Right atrium auricular region (tissue), 2 donors: ENCODE results near the gene NPC1. TPM values are rescaled to one million over a fixed set of nuclear protein-coding genes. Genes with fewer than 3 reads are reported as not detected.
A peak's percentile ranks its signal among the peaks of the same experiment; 100 is the strongest.

Experiments
- DNase-seq: peaks from one replicate; pipeline ENCODE4 v3.0.0-alpha.2; 2019; ENCODE audit warnings: low spot score
- H3K27ac ChIP-seq, 2 donors: fragments of 200-600 bp; sonication (generic); 1 replicate in 1 of 2; 2 replicates in 1 of 2; pipeline ENCODE4 v1.5.1; 2016 to 2019
- H3K27me3 ChIP-seq, 2 donors: fragments of 200-600 bp; sonication (generic); one replicate each; pipeline versions ENCODE4 v1.5.1 to v1.6.0; 2017 to 2019
- H3K36me3 ChIP-seq: fragments of 200-600 bp; sonication (generic); one replicate; pipeline ENCODE4 v1.5.1; 2016
- H3K4me1 ChIP-seq, 2 donors: fragments of 200-600 bp; sonication (generic); one replicate each; pipeline versions ENCODE4 v1.5.1 to v1.6.0; 2017 to 2019
- H3K4me3 ChIP-seq, 2 donors: fragments of 200-600 bp; sonication (generic); 1 replicate in 1 of 2; 2 replicates in 1 of 2; pipeline ENCODE4 v1.5.1; 2017 to 2019; ENCODE audit warnings: mild to moderate bottlenecking in 1 of 2, moderate library complexity in 1 of 2
- H3K9me3 ChIP-seq, 2 donors: fragments of 200-600 bp; sonication (generic); one replicate each; pipeline ENCODE4 v1.5.1; 2019
- CTCF ChIP-seq, 2 donors: fragments of 200-600 bp; sonication (generic); IDR thresholded peaks; one replicate each; pipeline ENCODE4 v1.5.1; 2019; ENCODE audit warnings: antibody characterized with exemption in 2 of 2
- total RNA-seq, 2 donors: library from RNA; depleted of rRNA; stranded (reverse); fragments of >200 nt; gene quantifications; one replicate each; pipeline ENCODE4 v1.1.0, GENCODE V29; 2016

NPC1 gene
- total RNA-seq, 2 donors from 2014 or later = 16.2 to 26.4 TPM

- Histone ChIP-seq H3K9me3 (no peaks in the 10 kb centered on the region), H3K4me3 (peak overlapping the region; percentile 77 to 87), H3K27ac (peak overlapping the region; percentile 99 to 100), H3K36me3 (no peaks in the 10 kb centered on the region), H3K4me1 (peaks cover 0 to 33% of the 10 kb centered on the region in 2 donors), H3K27me3 (no peaks in the 10 kb centered on the region)
- TF ChIP-seq CTCF (IDR thresholded peaks at IDR 0.05) = no peak
- no peak for DNase-seq
Observed at GRCh38 chr18:23585007-23585871, 1.1 kb downstream of the NPC1 start.

DNA sequence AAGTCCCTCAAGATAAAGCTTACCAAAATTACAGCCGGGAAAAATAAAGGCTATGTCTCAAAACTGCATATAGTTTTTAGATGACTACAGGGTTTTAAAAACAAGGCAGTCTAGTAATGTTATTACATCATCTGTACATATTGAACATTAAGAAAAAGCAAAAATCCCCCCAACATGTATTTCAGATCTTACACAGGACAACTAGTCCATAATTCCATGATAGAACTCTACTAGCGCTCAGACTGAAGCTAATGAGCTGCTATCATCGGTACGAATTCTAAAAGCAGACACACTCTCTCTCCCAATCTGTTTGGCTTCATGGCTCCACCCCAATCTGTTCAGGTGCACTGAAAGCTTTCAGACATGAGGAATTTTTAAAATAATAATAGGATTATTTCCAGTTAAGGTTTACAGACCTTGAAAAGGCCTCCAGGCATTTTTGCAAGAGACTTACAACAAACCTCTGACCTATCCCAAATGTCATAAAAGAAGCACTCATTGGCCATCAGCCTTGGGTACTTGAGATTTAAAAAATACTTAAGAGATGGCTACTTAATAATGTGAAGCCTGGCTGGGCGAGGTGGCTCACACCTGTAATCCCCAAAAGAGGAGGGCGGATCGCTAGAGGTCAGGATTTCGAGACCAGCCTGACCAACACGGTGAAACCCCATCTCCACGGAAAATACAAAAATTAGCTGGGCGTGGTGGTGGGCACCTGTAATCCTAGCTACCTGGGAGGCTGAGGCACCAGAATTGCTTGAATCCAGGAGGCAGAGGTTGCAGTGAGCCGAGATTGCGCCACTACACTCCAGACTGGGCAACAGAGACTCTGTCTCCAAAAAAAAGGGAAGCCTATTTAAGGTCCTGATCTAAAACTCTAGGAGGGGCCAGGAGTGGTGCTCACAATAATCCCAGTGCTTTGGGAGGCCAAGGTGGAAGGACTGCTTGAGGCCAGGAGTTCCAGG is 2.0 kb downstream of the NPC1 start:
- H3K9me3 ChIP-seq = no peaks in the 10 kb centered on the region
- peak overlapping the region in 1 of 2 donors; percentile 100 for H3K27ac ChIP-seq
- H3K36me3 ChIP-seq = no peaks in the 10 kb centered on the region
- no peak for DNase-seq
- no peak for TF ChIP-seq CTCF (IDR thresholded peaks at IDR 0.05)
- no peaks in the 10 kb centered on the region for H3K27me3 ChIP-seq
- no peak overlapping the region for H3K4me3 ChIP-seq
- peaks cover 0 to 41% of the 10 kb centered on the region in 2 donors for H3K4me1 ChIP-seq

DNA sequence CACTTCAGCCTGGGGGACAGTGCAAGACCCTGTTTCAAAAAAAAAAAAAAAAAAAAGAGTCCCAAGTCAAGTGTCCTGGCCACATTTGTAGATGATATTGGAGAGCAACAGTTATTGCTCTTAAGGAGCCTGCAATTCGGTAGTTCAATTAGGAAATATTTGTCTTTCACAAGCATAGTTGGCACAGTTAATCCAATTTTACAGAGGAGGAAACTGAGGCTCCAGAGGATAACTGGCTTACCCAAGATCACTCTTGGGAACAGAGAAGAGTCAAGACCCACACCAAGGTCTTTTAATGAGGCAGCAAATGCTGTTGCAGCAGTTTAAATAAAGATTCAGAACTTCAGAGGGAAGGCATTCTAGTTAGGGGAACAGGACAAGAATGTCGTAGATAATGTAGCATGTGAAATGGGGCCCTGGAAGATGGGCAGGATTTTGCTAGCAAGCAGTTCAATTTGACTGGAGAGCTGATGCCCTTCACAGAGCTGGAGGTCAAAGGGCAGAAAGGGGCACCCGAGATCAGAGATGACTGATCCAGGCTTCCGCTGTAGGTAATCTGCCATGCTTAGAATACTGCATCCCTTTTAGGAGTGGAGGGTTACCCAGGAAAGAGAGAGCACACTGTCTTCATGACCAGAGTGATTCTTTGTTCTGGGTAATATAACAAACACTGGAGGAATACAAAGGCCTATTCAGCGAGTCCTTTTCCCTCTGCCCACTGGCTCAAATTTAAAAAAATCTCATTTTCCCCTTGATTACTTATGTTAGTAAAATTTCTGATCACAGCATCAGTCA is 3.0 kb downstream of the NPC1 start:
- DNase-seq = no peak
- Histone ChIP-seq H3K9me3 (no peaks in the 10 kb centered on the region), H3K27ac (no peak overlapping the region), H3K4me1 (peaks cover 0 to 44% of the 10 kb centered on the region in 2 donors), H3K27me3 (no peaks in the 10 kb centered on the region), H3K36me3 (no peaks in the 10 kb centered on the region), H3K4me3 (no peak overlapping the region)
- TF ChIP-seq CTCF (IDR thresholded peaks at IDR 0.05) = no peak

DNA sequence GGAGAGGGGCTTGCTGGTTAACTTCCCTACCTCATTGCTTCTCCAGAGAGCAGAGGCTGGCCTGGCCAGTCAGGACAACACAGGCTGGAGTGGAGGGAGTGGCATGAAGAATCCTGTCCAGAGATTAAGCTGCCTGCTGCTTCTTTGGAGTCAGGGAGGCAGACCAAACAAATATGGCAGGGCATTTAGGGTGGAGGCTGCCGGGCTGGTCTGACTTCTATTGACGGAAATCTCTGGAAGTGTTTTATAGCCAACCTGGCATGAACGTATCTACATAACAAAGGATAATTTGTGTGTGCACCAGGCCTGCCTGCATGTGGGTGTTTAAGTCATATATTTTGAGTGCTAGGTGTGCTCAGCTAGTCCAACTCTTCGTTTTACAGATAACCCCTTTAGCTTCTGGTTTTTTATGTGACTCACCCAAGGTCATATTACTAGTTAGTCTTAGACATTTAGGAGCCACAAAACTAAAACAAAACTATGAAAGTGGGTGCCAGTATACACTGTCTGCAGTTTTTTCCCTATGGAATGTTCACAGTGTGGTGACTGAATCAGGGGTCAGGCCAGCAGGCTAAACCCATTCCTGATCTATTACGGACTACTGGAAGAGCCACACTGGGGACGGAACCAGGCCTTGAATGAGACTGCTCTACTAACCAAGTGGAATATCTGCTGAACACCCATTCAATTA is 5.5 kb downstream of the NPC1 start:
- no peaks in the 10 kb centered on the region for H3K9me3 ChIP-seq
- no peak for DNase-seq
- H3K27me3 ChIP-seq = no peaks in the 10 kb centered on the region
- H3K36me3 ChIP-seq = no peaks in the 10 kb centered on the region
- peaks cover 0 to 43% of the 10 kb centered on the region in 2 donors for H3K4me1 ChIP-seq
- no peak for TF ChIP-seq CTCF (IDR thresholded peaks at IDR 0.05)
- no peak overlapping the region for H3K27ac ChIP-seq
- no peak overlapping the region for H3K4me3 ChIP-seq
